ENCODE measurements around the gene GNRH2.

- no peak for TF ChIP-seq EP300 (IDR thresholded peaks at IDR 0.05)
- no peak for TF ChIP-seq CTCF (IDR thresholded peaks at IDR 0.05)
- TF ChIP-seq POLR2A (IDR thresholded peaks at IDR 0.05): no peak
Observed at GRCh38 chr20:3040086-3040485, 3.3 kb upstream of the GNRH2 start.

All from tibial nerve (tissue), 4 donors.